H4 (cell line): ENCODE measurements around the gene ARG2. TPM values are rescaled to one million over a fixed set of nuclear protein-coding genes. Genes with fewer than 3 reads are reported as not detected.

Experiments used
- DNase-seq: peaks from one replicate; pipeline ENCODE4 v3.0.0-alpha.2; 2015; ENCODE audit warnings: low spot score
- total RNA-seq: library from RNA; depleted of rRNA; stranded (reverse); fragments of >200 nt; shearing (Covaris generic); gene quantifications from 2 replicates; pipeline ENCODE4 v1.2.3, GENCODE V29; 2014; rRNA removed

ARG2 gene
- total RNA-seq, 1 experiment from 2014 or later, result 29.2 TPM

- no peak for DNase-seq
Measured at GRCh38 chr14:67683842-67684241, 64.1 kb downstream of the ARG2 start.

- DNase-seq, result no peak
Measured at GRCh38 chr14:67690011-67690410, 70.3 kb downstream of the ARG2 start.

GRCh38 chr14:67694791-67695393, 75.2 kb downstream of the ARG2 start:
- peak; percentile 92 for DNase-seq

- DNase-seq, result peak; percentile 89
Measured at GRCh38 chr14:67695394-67695949, 75.8 kb downstream of the ARG2 start, which contains the start of gene RDH11. RDH11 (minus strand) TSS chr14:67695764; CDS start chr14:67695703, 61 bp downstream.

GRCh38 chr14:67697006-67697405, 77.3 kb downstream of the ARG2 start:
- no peak for DNase-seq

GRCh38 chr14:67698179-67698578, 78.5 kb downstream of the ARG2 start:
- DNase-seq, result no peak

Other genes with a start within 250 kb of the ARG2 start
- gene PLEK2, start 207.8 kb upstream of the ARG2 start, total RNA-seq, result not detected in 2 replicates
- gene TMEM229B, start 131.2 kb upstream of the ARG2 start, total RNA-seq, result 4.9 and 5.7 TPM in 2 replicates
- gene PLEKHH1, start 86.6 kb upstream of the ARG2 start, total RNA-seq, result 0.94 and 1.8 TPM in 2 replicates
- gene PIGH, start 19.7 kb upstream of the ARG2 start, total RNA-seq, result 27.5 and 31.5 TPM in 2 replicates
- gene VTI1B, start 54.7 kb downstream of the ARG2 start, total RNA-seq, result 51.9 and 67.7 TPM in 2 replicates
- gene RDH11, start 75.8 kb downstream of the ARG2 start, total RNA-seq, result 115 and 116 TPM in 2 replicates
- 0.35 and 0.79 TPM in 2 replicates for gene RDH12, start 82.0 kb downstream of the ARG2 start, total RNA-seq
- gene ZFYVE26, start 196.7 kb downstream of the ARG2 start, total RNA-seq, result 6.4 and 7.1 TPM in 2 replicates
- gene RAD51B, start 199.9 kb downstream of the ARG2 start, total RNA-seq, result 5.2 and 11.2 TPM in 2 replicates